Tibial nerve (tissue), 4 donors: ENCODE data around the gene MFAP3L.

Experiments
- EP300 ChIP-seq, 2 donors: sonication (generic); formaldehyde crosslinking; IDR thresholded peaks; one replicate each; pipeline ENCODE4 v1.6.1; 2017; ENCODE audit warnings: antibody characterized with exemption in 2 of 2, mild to moderate bottlenecking in 1 of 2
- POLR2A ChIP-seq, 2 donors: fragments of 450-650 bp; IDR thresholded peaks; one replicate each; pipeline ENCODE4 v1.6.1; 2017; ENCODE audit warnings: antibody characterized with exemption in 2 of 2, mild to moderate bottlenecking in 2 of 2, moderate library complexity in 2 of 2
- TF ChIP-seq, protein P1 (sequence below), 5 experiments: fragments of 200-600 bp in 3 of 5; fragments of 450-650 bp in 2 of 5; sonication (generic) in 3 of 5; IDR thresholded peaks; one replicate each; pipeline ENCODE4 v1.5.1; 2016 to 2019; ENCODE audit warnings: antibody characterized with exemption in 5 of 5, mild to moderate bottlenecking in 3 of 5, moderate library complexity in 2 of 5

DNA sequence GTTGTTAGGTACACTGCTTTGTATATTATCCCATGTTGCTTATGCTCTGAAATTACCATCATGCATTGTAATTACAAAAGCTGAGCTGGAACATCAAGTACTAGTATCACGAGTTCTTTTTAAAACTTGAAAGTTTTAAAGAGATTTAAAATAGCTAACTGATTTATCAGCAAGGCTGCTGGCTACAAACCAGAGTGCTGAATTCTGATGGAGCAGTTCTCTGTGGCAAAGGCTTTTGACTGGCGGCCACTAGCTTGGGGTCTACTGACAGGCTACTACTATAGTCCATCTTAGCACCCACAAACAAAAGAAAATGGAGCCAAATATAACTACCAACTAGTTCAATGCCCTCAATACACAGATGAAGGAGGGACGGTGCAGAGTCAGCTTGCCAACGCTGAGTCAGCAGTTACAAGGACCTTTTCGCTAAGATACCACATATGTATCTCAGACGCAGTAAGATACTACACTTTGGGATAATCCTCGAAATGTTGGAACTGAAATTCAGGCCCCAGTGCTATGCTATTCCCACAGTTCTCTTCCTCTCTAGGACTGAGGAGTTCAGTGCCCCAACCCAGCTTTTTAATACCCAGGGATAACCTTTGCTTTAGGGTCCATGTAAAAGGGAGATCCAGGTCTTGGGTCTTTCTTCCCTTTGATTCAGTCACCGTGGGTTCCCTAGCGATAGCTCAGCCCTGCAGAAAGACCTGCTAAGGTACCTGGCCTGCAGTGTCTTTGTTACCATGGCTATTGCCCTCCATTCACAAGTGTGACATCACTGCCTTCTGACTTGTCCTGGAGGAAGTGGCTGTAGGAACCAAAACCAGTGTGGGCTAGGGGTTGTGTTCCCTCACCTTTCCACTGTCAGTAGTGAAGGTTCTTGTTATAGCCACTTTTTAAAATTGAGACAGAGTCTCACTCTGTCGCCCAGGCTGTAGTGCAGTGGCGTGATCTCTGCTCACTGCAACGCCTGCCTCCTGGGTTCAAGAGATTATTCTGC lies 22.8 kb downstream of the MFAP3L start:
- TF ChIP-seq, protein P1, sequence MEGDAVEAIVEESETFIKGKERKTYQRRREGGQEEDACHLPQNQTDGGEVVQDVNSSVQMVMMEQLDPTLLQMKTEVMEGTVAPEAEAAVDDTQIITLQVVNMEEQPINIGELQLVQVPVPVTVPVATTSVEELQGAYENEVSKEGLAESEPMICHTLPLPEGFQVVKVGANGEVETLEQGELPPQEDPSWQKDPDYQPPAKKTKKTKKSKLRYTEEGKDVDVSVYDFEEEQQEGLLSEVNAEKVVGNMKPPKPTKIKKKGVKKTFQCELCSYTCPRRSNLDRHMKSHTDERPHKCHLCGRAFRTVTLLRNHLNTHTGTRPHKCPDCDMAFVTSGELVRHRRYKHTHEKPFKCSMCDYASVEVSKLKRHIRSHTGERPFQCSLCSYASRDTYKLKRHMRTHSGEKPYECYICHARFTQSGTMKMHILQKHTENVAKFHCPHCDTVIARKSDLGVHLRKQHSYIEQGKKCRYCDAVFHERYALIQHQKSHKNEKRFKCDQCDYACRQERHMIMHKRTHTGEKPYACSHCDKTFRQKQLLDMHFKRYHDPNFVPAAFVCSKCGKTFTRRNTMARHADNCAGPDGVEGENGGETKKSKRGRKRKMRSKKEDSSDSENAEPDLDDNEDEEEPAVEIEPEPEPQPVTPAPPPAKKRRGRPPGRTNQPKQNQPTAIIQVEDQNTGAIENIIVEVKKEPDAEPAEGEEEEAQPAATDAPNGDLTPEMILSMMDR (IDR thresholded peaks at IDR 0.05): no peak
- no peak for TF ChIP-seq POLR2A (IDR thresholded peaks at IDR 0.05)
- no peak for TF ChIP-seq EP300 (IDR thresholded peaks at IDR 0.05)
